Mesangial cell (primary cell): ENCODE data around the gene SLC36A2. TPM values are rescaled to one million over a fixed set of nuclear protein-coding genes. Genes with fewer than 3 reads are reported as not detected.

ENCODE experiments used
- total RNA-seq: library from RNA; depleted of rRNA; stranded (reverse); fragments of >200 nt; gene quantifications from 2 replicates; pipeline ENCODE4 v1.2.3, GENCODE V29; 2015

SLC36A2 gene
- total RNA-seq = not detected in 2 replicates

GRCh38 chr5:151347369-151347768 is at the start of gene SLC36A2:
Gene SLC36A2 (minus strand): TSS chr5:151347559. CDS start chr5:151347460, 99 bp downstream.

GRCh38 chr5:151303666-151304065 is 43.7 kb downstream of the SLC36A2 start, which contains the start of gene SLC36A3:
Gene SLC36A3 (minus strand): TSS chr5:151303766. CDS start chr5:151303354, 412 bp downstream.

Other genes starting within 250 kb of the SLC36A2 start
- gene ANXA6, start 189.8 kb downstream of the SLC36A2 start, total RNA-seq = 201 and 318 TPM in 2 replicates
- gene CCDC69, start 123.5 kb downstream of the SLC36A2 start, total RNA-seq = 0.98 and 2.0 TPM in 2 replicates
- gene GM2A, start 94.4 kb downstream of the SLC36A2 start, total RNA-seq = 22.7 and 29.9 TPM in 2 replicates
- not detected in 2 replicates for gene SLC36A3, start 43.8 kb downstream of the SLC36A2 start, total RNA-seq
- 7.8 and 8.6 TPM in 2 replicates for gene SLC36A1, start 100.0 kb upstream of the SLC36A2 start, total RNA-seq
- 0.13 and 0.16 TPM in 2 replicates for gene FAT2, start 243.8 kb upstream of the SLC36A2 start, total RNA-seq